Embryonic facial prominence (tissue), 1 donor: ENCODE results near the gene DBF4B.

Source experiments
- DNase-seq: peaks from one replicate; pipeline ENCODE4 v3.0.0-alpha.2; 2016; ENCODE audit errors: extremely low spot score

Gene DBF4B

GRCh38 chr17:44759916-44760243 is 51.4 kb downstream of the DBF4B start:
- no peak for DNase-seq

DNA sequence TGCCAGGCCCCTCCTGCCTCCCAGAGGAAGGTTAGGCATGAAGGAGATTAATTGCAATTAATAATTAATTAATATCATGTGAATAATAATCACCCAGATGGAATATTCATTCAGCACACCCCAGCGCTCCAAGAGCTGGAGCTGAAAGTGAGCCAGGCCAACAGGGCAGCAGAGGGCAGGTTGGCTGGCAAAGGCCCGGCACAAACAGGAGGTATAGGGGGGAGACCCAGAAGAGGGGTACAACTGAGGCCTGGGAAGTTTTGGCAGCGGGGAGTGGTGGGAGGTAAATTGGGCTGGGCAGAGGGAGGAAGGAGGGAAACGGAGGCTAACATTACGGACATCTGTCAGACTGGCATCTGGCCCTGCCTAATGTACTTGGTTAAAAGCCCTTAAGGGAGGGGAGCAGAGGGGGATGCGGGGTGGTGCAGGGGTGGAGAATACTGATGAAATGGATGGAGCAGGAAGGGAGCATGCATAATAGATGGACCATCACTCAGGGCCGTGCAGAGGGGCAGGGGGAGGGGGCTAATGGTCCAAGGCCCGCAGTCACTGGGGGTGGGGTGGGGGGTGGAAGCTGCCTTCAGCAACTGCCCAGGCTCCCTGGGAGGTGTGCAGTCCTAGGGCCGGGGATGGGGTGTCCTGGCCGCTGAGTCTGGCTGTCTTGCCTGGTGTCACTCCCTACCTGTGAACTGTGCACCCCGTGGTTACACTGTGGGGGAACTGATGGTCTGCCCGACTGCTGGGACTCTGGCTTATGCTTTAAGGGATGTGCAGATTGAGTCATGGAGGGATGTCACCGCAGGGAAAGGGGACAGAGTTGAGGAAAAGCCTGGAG is 52.2 kb downstream of the DBF4B start:
- no peak for DNase-seq

- no peak for DNase-seq
These were observed 53.7 kb downstream of the DBF4B start for GRCh38 chr17:44761932-44762810.

DNA sequence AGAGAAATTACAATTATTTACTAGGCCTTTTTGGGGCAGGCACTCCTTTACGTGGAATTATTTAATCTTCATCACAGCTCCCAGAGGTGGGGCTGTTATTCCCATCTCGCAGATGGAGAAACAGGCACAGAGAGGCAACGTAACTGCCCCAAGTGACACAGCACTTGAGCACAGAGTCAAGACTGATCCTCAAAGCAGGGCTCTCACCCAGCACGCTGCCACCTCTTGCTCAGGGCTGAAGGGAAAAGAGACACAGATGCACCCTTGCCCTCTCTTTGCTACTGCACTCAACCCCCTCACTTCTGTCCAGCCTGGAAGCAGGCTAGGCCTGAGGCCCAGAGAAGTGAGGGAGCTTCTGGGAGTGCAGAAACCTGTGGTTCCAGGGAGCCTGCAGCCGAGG is 54.7 kb downstream of the DBF4B start:
- no peak for DNase-seq

GRCh38 chr17:44765965-44766364 is 57.5 kb downstream of the DBF4B start:
- no peak for DNase-seq

GRCh38 chr17:44766409-44767038 is 58.1 kb downstream of the DBF4B start:
- DNase-seq, result no peak

DNA sequence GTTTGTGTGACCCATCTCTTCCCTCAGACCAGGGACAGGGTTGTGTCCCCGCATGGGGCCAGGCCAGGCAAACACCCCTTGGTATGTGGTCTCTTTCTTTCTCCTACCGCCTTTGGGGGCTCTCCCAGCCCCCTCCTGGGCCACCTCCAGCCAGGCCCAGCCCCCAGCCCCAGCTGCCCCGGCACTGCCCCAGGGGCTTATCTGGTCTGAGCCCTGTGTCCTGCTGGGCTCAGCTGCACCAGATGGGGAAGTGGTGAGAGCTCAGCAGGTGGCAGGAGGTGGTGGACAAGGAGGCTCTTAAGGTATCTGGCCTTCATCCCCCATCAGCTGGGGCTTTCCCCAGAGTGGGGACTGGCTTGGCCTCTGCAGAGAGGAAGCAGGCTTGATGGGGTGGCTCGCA is 59.0 kb downstream of the DBF4B start:
- no peak for DNase-seq

DNA sequence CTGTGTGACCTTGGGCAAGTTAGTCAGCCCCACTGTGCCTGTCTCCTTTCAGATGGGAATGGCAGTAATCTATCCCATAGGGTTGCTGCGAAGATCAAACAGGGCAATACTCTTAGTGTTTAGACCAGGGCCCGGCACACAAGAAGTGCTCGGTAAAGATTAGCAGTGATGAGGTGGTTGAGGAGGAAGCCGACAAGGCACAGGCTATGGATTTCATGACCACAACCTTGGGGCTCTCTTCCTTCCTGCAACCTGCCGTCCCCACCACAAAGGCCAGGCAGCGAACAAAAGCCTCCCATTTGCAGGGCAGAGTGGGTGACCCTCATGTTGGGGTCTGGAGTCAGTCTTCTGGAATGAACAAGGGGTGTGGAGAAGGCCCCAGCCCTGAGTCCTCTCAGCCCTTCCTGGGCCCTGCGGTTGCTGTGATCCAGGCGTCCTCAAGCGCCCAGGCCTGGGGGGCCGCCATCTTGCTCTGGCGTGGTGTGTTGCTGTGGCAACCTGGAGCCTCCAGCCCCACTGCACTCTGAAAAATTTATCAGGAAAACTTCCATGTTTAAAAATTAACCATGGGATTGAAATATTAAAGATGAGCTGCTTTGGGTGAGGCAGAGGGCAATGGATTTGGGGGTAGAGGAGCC is 60.2 kb downstream of the DBF4B start:
- DNase-seq, result no peak

DNA sequence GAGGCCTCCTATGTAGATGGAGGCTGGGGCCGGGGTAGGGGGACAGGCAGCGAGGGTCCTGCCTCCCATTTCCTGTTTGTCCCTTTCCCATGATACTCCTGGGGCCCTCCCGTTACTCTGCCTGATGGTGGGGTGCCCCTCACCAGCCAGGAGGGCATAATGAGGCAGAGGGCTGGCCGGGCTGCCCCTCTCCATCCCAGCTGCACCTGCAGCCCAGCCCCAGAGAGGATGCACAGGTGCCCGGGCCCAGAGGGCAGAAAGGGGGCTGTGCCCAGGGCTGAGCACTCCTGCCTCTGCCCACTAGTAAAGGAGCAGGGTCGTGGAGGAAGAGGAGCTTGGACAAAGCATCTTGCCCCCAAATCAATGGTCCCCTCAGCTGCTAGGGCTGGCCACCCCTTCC is 60.8 kb downstream of the DBF4B start:
- no peak for DNase-seq

DNA sequence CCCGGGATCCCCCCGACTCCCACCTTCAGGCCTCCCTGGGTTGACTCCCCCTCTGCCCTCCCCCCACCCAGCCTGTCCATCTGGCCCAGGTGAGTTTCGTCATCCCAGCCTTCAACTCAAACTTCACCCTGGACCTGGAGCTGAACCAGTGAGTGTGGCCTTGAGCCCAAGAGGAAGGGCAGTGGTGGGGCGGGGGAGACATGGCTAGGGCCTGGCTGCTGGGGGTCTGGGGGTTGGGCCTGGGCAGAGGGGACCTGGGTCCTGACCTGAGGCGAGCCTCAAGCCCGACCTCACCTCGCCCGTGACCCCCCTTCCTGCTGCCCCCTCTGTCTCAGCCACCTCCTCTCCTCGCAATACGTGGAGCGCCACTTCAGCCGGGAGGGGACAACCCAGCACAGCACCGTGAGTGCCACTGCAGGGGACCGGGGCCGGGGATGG is 61.2 kb downstream of the DBF4B start:
- DNase-seq, result no peak

- no peak for DNase-seq
These were observed 61.9 kb downstream of the DBF4B start for GRCh38 chr17:44770166-44770925.

DNA sequence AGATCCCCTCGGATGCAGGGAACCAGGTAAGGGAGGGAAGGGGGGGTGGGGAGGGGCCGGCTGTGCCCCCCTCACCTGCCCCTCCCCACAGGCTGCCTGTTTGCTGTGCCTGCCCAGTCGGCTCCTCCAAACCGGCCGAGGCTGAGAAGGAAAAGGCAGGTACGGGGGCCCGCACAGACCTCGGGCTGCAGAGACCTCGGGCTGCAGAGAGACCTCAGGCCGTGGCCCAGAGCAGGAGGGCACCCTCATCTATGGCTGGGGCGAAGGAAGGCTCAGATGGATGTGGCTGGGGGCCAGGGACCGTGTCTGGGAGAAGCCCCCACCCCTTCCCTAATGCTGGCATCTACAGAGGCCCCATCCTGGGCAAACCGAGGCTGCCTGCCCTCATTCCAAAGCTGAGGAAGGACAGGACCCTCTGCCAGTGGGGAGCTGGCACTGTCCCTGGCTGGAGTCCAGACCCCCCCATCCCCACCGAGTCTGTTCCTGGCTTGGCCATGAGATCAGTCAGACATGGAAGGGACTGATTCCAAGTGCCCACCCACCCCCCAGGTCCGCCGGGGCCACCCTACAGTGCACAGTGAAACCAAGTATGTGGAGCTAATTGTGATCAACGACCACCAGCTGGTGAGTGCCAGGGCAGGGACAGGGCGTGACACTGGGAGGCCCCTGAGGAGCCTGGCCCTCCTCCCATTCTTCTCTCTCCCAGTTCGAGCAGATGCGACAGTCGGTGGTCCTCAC is 64.0 kb downstream of the DBF4B start:
- DNase-seq, result no peak

- no peak for DNase-seq
These were observed 64.7 kb downstream of the DBF4B start for GRCh38 chr17:44773140-44773539.

DNA sequence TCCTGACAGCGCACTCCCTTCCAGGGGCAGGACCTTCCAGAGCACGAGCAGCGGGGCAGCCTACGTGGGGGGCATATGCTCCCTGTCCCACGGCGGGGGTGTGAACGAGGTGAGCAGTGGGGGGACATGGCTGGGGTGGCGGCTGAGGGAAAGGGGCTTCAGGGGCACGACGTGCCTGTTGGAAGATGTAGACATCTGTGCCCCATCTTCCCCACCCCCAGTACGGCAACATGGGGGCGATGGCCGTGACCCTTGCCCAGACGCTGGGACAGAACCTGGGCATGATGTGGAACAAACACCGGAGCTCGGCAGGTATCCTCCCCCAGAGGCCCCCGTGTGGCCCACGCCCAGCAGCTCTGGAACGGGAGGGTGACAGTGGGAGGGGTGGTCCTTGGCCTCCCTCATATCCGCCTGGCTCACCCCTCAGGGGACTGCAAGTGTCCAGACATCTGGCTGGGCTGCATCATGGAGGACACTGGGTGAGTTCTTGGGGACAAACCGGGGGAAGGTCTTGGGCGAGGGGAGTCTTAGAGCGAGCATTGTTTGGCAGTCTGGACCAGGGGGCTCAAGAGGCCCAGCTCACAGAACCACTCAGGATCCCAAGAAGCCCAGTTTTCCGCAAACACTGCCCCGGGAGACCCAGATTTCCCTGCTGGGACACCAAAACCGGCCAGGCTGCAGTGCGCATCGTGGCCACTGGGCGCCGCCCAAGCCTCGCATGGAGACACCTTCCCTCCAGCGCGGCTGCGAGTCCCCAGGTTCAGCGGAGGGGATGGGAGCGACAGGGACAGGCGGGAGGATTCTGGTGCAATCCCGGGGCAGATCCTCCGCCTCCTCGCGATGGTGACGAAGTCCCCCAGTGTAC is 66.0 kb downstream of the DBF4B start:
- DNase-seq, result peak; percentile 57

GRCh38 chr17:44775136-44775837 is 66.8 kb downstream of the DBF4B start:
- peak; percentile 95 for DNase-seq

- DNase-seq, result no peak
These were observed 67.6 kb downstream of the DBF4B start for GRCh38 chr17:44775838-44776621.

DNA sequence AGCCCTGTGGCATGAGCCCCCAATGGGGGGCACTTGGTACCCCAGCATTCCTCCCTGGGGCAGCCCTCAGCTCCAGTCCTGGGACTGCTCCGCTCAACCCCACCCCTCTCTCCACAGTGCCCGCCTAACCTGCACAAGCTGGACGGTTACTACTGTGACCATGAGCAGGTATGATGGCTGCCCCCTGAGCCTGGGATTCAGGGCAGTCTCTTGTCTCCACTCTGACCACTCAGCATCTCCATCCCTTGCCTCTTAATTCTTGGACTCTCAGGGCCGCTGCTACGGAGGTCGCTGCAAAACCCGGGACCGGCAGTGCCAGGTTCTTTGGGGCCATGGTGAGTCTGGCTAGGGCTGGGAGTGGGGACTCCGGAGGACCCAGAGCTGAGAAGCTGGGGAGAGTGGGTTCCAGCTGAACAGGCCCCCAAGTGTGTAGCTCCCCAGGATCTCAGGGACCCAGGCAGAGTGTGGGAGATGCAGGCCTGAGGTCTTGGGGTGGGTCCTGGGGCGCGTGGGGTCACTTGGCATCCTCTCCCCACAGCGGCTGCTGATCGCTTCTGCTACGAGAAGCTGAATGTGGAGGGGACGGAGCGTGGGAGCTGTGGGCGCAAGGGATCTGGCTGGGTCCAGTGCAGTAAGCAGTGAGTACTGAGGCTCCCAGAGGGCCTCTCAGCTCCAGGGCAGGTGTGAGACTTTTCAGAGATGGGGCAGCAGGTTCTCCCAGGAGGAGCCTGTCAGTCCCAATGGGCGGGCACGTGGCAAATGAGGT is 68.3 kb downstream of the DBF4B start:
- DNase-seq, result no peak
